HG03097 (cell line): ENCODE results near the gene CA9.
A peak's percentile ranks its signal among the peaks of the same experiment; 100 is the strongest.
"Not testable (repeated sequence)": the region's sequence is repeated elsewhere in the genome, so short reads cannot be mapped to it uniquely, and the experiment has no call there.

Source experiments
- ATAC-seq: cut with Tn5 transposase; IDR thresholded peaks from one replicate; pipeline ENCODE4 v1.9.1; 2021; ENCODE audit not compliant: unreplicated experiment, low FRiP score

CA9 gene

DNA sequence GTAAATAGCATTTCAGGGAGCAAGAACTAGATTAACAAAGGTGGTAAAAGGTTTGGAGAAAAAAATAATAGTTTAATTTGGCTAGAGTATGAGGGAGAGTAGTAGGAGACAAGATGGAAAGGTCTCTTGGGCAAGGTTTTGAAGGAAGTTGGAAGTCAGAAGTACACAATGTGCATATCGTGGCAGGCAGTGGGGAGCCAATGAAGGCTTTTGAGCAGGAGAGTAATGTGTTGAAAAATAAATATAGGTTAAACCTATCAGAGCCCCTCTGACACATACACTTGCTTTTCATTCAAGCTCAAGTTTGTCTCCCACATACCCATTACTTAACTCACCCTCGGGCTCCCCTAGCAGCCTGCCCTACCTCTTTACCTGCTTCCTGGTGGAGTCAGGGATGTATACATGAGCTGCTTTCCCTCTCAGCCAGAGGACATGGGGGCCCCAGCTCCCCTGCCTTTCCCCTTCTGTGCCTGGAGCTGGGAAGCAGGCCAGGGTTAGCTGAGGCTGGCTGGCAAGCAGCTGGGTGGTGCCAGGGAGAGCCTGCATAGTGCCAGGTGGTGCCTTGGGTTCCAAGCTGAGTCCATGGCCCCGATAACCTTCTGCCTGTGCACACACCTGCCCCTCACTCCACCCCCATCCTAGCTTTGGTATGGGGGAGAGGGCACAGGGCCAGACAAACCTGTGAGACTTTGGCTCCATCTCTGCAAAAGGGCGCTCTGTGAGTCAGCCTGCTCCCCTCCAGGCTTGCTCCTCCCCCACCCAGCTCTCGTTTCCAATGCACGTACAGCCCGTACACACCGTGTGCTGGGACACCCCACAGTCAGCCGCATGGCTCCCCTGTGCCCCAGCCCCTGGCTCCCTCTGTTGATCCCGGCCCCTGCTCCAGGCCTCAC, at the start of gene CA9:
TSS of gene CA9 (plus strand) at position 797 of the 893 bp plus-strand sequence. CDS start at position 829, 32 bp downstream.
- no peak for ATAC-seq

DNA sequence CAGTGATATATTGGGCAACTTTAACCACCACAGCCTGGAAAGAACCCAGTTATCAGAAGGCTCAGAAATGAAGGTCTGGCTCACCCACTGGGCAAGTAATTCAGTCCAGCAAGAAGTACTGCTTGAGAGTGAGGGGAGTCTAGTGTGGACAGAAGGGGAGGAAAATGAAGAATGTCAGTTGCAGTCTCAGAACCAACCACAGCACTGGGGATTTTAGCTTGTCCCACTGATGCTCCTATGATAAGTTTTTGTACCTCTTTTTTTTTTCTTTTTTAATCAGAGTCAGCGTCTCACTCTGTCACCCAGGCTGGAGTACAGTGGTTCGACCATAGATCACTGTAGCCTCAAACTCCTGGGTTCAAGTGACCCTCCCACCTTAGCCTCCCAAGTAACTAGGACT, 46.2 kb upstream of the CA9 start:
- ATAC-seq, result no peak

DNA sequence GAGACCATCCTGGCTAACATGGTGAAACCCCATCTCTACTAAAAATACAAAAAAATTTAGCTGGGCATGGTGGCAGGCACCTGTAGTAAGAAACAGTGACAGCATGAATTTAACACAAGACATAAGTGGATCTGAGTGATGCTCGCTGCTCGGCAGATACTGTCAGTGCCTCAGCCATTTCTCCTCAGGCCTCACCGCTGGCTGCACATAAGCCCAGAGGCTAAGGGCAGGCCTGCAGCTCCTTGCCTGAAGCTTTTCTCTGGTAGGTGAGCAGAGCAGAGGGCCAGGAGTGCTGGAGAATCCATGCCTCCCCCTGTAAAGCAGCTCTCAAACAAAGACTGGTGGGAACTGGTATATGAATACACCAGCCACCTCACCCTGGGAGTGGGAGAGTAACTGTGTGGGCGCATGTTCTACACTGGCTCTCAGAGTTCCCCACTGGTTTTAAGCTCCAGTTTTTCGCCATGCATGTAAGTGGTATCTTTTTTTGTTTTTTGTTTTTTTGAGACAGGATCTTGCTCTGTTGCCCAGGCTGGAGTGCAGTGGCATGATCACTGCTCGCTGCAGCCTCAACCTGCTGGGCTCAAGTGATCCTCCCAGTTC, 45.2 kb upstream of the CA9 start:
- ATAC-seq, result no peak

DNA sequence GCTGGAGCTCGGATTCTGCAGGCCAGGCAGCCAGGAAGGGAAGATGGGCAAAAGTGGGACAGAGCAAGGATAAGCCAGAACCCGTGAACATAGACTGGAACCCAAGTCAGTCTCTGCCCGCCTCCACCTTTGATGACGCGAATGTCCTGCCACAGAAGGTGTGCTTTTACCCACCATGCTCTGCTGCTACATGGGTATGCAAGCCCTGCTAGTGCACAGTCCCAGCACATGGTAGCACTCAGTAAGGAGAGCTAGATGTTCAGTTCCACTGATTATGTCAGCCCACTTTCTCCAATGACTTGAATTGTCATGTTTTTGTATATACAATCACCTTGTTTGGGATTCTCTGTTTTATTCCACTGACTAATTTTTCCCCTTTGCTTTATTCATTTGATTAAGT, 44.1 kb upstream of the CA9 start:
- no peak for ATAC-seq

DNA sequence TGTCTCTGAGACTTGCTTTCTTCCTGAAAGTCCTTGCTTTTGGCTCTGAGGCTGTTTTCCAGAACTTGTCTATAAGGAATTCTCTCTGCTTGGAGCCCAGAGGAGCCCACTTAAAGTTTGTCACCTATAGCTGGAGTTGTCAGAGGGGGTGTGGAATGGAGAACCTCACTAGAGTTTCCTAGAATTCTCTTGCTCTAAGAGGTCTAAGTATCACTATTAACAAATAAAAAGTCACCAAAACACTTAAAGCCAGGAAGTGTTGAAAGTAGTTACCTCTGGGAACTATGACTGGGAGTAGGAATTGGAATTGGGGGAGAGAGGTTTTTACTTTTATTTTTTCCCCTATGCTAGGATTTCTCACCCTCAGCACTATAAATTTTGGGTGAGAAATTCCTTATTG, 38.0 kb upstream of the CA9 start:
- no peak for ATAC-seq

DNA sequence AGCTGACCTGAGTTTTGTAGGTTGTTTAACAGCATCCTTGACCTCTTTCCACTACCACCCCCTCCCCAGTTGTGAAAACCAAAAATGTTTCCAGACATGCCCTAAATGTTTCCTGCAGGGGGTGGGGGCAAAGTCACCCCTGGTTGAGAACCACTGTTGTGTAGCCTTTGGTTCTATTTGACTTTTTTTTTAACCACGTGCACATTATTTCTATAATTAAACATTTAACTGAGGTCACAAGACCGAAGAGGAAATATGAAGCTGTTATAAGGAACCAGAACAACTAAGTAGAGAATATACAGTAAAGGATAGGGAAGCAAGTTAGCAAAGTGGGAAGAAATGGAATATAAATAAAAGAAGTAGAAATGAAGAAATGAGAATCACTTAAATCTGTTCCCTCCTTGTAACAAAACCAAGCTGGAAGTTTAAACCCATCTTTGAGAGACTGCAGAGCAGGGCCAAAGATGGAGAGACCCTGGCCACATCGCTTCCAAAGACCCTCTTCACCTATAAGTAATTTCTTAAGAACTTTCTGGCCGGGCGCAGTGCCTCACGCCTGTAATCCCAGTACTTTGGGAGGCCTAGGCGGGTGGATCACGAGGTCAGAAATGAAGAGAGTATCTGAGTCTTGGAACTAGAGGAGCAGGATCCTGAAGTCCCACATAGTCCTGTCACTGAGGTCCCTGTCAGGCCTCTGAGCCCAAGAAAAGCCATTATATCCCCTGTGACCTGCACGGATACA, 37.4 kb upstream of the CA9 start:
- no peak for ATAC-seq

DNA sequence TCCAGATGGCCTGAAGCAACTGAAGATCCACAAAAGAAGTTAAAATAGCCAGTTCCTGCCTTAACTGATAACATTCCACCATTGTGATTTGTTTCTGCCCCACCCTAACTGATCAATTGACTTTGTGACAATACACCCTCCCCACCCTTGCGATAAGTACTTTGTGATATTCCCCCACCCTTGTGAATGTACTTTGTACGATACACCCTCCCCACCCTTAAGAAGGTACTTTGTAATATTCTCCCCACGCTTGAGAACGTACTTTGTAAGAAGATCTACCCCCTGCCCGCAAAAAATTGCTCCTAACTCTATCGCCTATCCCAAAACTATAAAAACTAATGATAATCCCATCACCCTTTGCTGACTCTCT, 36.9 kb upstream of the CA9 start:
- ATAC-seq, result not testable (repeated sequence)

DNA sequence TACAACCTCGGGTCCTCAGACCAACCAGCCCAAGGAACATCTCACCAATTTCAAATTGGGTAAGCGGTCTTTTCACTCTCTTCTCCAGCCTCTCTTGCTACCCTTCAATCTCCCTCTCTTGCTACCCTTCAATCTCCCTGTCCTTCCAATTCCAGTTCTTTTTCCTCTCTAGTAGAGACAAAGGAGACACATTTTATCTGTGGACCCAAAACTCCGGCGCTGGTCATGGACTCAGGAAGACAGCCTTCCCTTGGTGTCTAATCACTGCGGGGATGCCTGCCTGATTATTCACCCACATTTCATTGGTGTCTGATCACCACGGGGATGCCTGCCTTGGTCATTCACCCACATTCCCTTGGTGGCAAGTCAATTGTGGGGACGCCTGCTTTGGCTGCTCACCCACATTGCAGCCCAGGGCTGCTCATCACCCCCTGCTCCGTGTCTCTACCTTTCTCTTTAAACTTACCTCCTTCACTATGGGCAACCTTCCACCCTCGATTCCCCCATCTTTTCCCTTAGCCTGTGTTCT, 36.2 kb upstream of the CA9 start:
- not testable (repeated sequence) for ATAC-seq

DNA sequence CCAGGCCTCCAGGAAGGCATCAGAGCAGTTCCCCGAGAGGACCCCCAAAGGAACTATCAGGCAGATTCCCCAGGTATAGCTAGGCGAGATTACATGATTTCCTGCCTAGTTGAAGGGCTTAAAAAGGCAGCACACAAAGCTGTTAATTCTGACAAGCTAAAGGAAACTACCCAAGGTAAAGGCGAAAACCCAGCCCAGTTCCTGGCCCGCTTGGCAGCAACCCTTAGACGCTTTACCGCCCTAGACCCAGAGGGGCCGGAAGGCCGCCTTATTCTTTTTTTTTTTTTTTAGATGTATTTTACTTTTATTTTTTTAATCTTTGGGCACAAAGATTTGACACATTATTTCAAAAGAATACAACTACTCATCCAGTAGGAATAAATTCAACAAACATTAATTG, 35.0 kb upstream of the CA9 start:
- not testable (repeated sequence) for ATAC-seq

DNA sequence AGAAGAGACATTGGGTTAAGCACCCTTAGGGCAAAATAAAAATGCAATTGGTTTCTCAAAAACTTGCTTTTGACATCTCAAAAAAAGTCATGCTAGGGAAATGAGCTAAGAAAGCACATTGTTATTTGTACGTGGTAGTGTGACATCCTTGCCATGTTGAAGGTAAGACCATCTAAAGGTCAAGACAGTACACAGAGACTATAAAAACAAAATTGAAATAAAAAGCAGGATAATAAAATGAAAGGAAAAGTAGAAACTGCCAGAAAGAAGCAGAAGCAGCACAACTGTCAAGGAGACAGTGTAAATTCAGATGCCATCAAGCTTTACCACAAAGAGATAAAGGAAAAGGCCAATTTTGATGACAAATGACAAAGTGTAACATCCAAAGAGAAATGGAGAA, 34.5 kb upstream of the CA9 start:
- ATAC-seq, result not testable (repeated sequence)

DNA sequence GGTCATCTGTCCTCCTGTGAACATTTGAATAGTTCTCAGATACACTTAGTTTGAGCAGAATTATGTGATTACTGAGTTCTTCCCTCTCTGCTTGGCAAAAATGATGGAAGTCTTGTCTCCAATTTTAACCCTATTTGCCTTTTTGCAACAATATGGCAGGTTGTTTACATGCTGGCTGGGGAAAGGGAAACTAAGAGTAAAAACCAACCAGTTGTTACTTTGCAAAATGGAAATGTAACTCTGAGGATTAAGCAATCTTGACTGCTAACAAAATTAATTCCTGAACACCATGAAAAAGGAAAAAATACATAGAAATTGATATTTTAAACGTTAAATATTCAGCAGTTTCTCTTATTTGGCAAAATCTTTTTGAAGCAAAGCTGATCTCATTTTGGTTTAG, 34.1 kb upstream of the CA9 start:
- no peak for ATAC-seq

DNA sequence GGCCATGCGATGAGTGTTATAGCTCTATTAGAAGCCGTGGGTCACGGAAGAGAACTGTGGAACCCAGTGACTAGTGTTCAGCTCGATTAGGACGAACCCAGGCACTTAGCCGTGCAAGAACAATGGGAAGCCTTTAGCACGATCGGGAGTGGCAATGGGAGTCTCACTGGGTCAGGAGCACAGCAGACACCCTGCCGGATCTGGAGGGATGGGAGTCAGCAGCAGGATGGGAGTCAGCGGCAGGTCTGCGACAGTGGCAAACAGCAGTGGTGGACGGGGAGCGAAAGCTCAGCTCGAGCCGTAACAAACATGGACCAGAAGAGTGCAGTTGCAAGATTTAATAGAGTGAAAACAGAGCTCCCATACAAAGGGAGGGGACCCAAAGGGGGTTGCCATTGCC, 33.3 kb upstream of the CA9 start:
- not testable (repeated sequence) for ATAC-seq

DNA sequence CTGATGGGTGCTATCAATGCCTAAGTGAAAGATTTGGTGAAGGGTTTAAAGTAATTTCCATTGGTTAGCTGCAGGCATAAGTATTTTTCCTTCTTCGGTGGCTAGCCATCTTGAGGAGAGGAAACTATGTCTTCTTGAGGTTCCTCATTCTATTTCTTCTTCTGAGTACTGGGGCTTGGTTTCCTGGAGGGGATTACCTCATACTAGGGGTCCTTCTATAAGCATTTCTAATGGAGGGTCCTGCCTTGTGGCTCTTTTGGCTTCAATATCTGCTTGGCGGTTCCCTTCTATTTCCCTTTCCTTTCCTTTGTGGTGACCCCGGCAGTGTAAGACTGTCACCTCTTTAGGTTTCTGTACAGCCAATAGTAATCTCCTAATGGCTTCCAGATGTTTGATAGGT, 32.2 kb upstream of the CA9 start:
- ATAC-seq, result not testable (repeated sequence)

DNA sequence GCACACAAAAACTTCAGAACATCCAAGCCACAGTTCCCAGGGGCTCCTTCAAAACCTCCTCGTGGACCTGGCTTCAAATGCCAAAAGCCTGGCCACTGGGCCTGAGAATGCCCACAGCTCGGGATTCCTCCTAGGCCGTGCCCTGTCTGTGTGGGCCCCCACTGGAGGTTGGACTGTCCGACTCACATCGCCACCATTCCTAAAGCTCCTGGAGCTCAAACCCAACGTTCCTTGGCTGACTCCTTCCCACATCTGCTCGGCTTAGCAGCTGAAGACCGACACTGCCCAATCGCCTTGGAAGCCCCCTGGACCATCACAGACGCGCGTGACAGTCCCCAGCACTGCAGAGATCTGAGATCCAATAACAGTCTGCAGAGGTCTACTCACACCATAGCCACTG, 30.7 kb upstream of the CA9 start:
- no peak for ATAC-seq

DNA sequence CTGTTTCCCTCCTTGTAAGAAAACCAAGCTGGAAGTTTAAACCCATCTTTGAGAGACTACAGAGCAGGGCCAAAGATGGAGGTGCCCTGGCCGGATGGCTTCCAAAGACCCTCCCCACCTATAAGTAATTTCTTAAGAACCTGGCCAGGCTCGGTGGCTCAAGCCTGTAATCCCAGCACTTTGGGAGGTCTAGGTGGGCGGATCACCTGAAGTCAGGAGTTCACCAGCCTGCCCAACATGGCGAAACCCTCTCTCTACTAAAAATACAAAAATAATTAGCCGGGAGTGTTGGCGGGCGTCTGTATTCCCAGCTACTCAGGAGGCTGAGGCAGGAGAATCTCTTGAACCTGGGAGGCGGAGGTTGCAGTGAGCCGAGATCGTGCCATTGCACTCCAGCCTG, 28.0 kb upstream of the CA9 start:
- ATAC-seq, result not testable (repeated sequence)

DNA sequence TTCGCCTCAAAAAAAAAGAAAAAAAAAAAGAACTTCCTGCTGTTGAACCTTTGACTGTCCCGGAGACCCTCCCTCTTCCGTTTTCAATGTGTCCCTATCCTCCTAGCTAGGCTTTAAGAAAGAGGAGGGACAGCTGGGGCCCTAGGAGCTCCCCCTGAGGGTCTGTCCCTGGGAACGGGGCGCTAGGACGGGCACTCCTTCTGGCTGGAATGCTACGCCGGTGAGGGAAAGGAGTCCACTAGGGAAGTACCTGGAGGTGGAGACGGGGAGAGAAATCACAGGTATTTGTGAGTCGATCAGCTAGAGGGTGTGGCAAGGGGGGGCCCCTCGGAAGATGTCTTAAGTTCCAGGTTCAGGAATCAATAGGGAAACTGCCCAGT, 27.6 kb upstream of the CA9 start:
- no peak for ATAC-seq

DNA sequence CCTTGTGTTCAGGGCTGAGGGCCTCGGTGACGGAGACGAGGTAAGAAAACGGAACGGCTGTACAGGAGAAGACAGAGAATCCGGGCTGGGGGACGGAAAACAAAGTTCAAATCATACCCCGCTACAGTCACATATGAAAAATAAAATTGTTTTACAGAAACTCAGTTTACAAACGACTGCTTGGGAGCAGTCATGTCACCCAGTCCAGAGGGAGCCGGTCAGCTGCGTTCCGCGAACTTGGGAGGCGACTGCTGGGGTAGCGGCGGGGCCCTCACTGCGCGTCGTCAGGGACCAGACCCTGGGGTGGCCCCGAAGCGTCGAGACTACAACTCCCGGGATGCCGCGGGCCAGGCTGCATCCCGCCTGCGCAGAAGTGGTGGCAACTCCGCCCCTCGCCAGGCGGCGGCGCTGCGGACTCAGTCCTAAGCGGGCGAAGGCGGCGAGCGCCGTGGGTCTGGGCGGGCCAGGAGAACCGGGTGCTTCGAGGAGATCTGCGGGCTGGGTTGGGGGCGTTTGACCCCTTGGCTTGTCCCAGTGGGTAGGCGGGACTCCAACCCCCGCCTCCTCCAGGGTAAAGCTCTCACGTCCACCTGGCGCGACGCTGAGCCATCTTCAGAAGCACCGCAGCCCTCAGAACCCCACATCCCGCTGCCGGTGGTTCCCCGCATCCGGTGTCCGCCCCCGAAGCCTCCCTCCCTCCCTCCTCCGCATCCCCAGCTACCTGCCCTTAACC, 27.0 kb upstream of the CA9 start:
- peak; percentile 85 for ATAC-seq

DNA sequence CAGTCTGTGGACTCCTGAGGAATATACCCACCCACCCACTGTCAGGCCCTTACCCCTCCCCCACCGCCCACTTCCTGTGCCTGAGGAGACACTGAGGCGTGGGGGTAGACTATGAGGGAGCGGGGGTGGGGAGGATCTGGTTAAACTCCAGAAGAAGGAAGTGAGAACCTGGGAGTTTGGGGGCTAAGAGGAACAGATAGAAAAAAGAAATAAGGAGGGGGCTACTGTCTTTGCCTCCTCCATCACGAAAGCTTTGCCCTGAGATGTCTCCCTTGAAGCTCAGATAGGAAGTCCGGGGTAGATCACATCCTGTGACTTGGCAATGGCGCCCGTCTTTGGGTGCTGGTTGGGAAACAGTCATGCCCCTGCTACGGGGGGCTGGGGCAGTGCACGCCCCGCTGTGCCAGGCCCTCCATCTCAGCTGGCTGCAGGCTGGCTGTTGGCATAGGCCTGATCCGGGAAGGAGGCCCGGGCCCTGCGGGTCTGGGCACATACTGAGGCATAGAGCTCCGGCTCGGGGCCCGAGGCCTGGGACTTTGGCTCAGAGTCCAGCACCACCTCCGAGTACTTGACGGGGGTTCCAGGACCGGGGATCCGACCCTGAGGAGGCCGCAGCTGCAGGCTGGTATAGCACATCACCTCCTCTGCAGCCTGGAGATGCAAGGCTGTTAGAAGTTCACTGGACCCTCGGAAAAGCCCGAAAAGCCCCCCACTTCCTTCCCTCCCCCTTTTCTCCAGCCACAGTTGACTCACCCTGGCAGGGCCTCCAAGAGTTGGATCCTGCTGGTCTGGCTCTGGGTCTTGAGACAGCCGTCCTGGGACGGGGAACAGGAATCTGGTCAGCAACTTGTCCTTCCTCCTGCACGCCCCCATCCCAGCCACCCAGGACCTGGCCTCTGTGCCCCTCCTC, 24.0 kb upstream of the CA9 start:
- ATAC-seq, result no peak

DNA sequence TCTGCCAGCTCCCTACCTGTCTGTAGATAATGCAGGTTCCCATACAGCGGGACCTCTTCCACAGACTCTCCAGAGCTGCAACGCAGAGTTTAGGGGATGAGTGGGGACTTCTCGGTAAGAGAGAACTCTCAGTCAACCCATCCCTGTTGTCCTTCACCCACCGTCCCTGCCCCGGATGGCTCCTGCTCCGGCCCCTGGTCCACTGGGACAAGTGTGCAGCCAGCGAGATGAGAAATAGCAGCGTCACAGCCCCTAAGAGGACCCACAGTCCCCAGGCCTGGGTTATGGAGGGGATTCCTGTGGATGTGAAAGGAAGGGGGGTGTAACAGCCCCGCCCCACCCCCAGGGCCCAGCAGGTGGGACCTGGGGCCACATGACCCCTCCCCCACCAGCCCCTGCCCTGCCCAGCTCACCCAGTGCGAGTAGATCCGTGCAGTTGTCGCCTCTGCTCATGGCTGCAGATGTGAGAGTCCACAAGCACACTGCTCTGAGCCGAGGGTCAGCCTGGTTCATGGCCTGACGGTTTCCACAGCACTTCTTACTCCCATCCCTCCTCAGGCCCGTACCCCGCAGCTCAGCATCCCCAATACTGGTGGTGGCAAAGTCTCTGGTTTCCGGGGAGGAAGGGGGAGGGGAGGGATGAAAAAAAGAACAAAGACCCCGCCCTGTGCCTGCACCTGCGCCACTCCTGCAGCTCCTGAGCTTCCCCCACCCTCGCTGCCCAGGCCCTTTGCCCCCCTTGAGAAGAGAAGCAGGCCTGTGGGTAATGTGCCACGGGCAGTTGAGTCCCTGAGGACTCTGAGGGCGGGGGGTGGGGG, 23.2 kb upstream of the CA9 start, which contains the start of gene SIT1:
TSS of gene SIT1 (minus strand) at position 591 of the 818 bp plus-strand sequence. CDS start at position 513, 78 bp downstream.
- no peak for ATAC-seq
